Measurements from ENCODE around the gene PDHX. TPM values are rescaled to one million over a fixed set of nuclear protein-coding genes. Genes with fewer than 3 reads are reported as not detected.
"Not testable (repeated sequence)": the region's sequence is repeated elsewhere in the genome, so short reads cannot be mapped to it uniquely, and the experiment has no call there.

The PDHX gene
- total RNA-seq, 1 experiment from 2014 or later: 23.2 TPM

- DNase-seq (ENCODE audit: low spot score): no peak
Measured at GRCh38 chr11:34910817-34911216, 5.6 kb upstream of the PDHX start.

GRCh38 chr11:34911676-34912075 is 4.7 kb upstream of the PDHX start:
- DNase-seq (ENCODE audit: low spot score): no peak

- not testable (repeated sequence) for DNase-seq (ENCODE audit: low spot score)
Measured at GRCh38 chr11:34913556-34913955, 2.9 kb upstream of the PDHX start.

GRCh38 chr11:34915136-34916014 is 1.0 kb upstream of the PDHX start:
- no peak for DNase-seq (ENCODE audit: low spot score)

GRCh38 chr11:34916843-34917770 is 689 bp downstream of the PDHX start:
- no peak for DNase-seq (ENCODE audit: low spot score)

GRCh38 chr11:34921156-34921555 is 4.7 kb downstream of the PDHX start:
- DNase-seq (ENCODE audit: low spot score): no peak

- DNase-seq (ENCODE audit: low spot score): no peak
Measured at GRCh38 chr11:34924714-34925113, 8.3 kb downstream of the PDHX start.

GRCh38 chr11:34926101-34926830 is 9.8 kb downstream of the PDHX start:
- peak; percentile 81 for DNase-seq (ENCODE audit: low spot score)

- DNase-seq (ENCODE audit: low spot score): no peak
Measured at GRCh38 chr11:34926831-34927132, 10.4 kb downstream of the PDHX start.

- no peak for DNase-seq (ENCODE audit: low spot score)
Measured at GRCh38 chr11:34928268-34928959, 12.0 kb downstream of the PDHX start.

GRCh38 chr11:34928960-34929680 is 12.7 kb downstream of the PDHX start:
- DNase-seq (ENCODE audit: low spot score): no peak

- peak; percentile 77 for DNase-seq (ENCODE audit: low spot score)
Measured at GRCh38 chr11:34929794-34930763, 13.7 kb downstream of the PDHX start.

GRCh38 chr11:34936945-34937629 is 20.7 kb downstream of the PDHX start:
- no peak for DNase-seq (ENCODE audit: low spot score)

GRCh38 chr11:34938611-34939010 is 22.2 kb downstream of the PDHX start:
- DNase-seq (ENCODE audit: low spot score): no peak

- no peak for DNase-seq (ENCODE audit: low spot score)
Measured at GRCh38 chr11:34940026-34940677, 23.7 kb downstream of the PDHX start.

- no peak for DNase-seq (ENCODE audit: low spot score)
Measured at GRCh38 chr11:34941688-34942087, 25.3 kb downstream of the PDHX start.

- DNase-seq (ENCODE audit: low spot score): no peak
Measured at GRCh38 chr11:34944692-34945091, 28.3 kb downstream of the PDHX start.

GRCh38 chr11:34948696-34949095 is 32.3 kb downstream of the PDHX start:
- DNase-seq (ENCODE audit: low spot score): no peak

All from HT-29 (cell line).